Spleen (tissue), 11 donors: ENCODE measurements around the gene AURKAIP1. TPM values are rescaled to one million over a fixed set of nuclear protein-coding genes. Genes with fewer than 3 reads are reported as not detected.
"Not testable (repeated sequence)": the region's sequence is repeated elsewhere in the genome, so short reads cannot be mapped to it uniquely, and the experiment has no call there.

Experiments
- DNase-seq: peaks from one replicate; pipeline ENCODE4 v3.0.0-alpha.2; 2020
- H3K27ac ChIP-seq, 8 donors: fragments of 200-600 bp; sonication (generic) in 7 of 8; 1 replicate in 4 of 8; 2 replicates in 4 of 8; pipeline versions ENCODE4 v1.5.0 to v1.8.0; 2016 to 2021; ENCODE audit warnings: inconsistent platforms in 4 of 8, mild to moderate bottlenecking in 4 of 8, moderate library complexity in 1 of 8
- H3K27me3 ChIP-seq, 7 donors: fragments of 200-600 bp; sonication (generic) in 6 of 7; replicated peaks in 1 of 7; 1 replicate in 4 of 7; 2 replicates in 3 of 7; pipeline versions ENCODE4 v1.5.0 to v1.8.0; 2016 to 2021; ENCODE audit warnings: inconsistent platforms in 3 of 7, mild to moderate bottlenecking in 1 of 7
- H3K36me3 ChIP-seq, 6 donors: fragments of 200-600 bp; sonication (generic) in 5 of 6; 1 replicate in 4 of 6; 2 replicates in 2 of 6; pipeline versions ENCODE4 v1.5.0 to v1.8.0; 2016 to 2021; ENCODE audit warnings: inconsistent platforms in 2 of 6
- H3K4me1 ChIP-seq, 6 donors: fragments of 200-600 bp; sonication (generic) in 5 of 6; 1 replicate in 3 of 6; 2 replicates in 3 of 6; pipeline versions ENCODE4 v1.5.0 to v1.8.0; 2016 to 2021; ENCODE audit warnings: inconsistent platforms in 3 of 6
- H3K4me3 ChIP-seq, 8 donors: fragments of 200-600 bp; sonication (generic) in 7 of 8; 1 replicate in 4 of 8; 2 replicates in 4 of 8; pipeline versions ENCODE4 v1.5.0 to v1.8.0; 2016 to 2021; ENCODE audit warnings: inconsistent platforms in 4 of 8, mild to moderate bottlenecking in 4 of 8, moderate library complexity in 2 of 8
- H3K9me3 ChIP-seq, 8 donors: fragments of 200-600 bp; sonication (generic) in 7 of 8; 1 replicate in 4 of 8; 2 replicates in 4 of 8; pipeline versions ENCODE4 v1.5.0 to v1.8.0; 2016 to 2021; ENCODE audit warnings: inconsistent platforms in 4 of 8
- CTCF ChIP-seq, 11 experiments: fragments of 200-600 bp in 7 of 11; fragments of 450-650 bp in 4 of 11; sonication (generic) in 4 of 11; IDR thresholded peaks in 8 of 11; conservative IDR thresholded peaks in 3 of 11; 1 replicate in 7 of 11; 2 replicates in 4 of 11; pipeline versions ENCODE4 v1.4.0 to v1.8.0; 2016 to 2021; ENCODE audit warnings: antibody characterized with exemption in 11 of 11, inconsistent platforms in 4 of 11, mild to moderate bottlenecking in 1 of 11
- POLR2A ChIP-seq, 3 donors: fragments of 450-650 bp; IDR thresholded peaks; one replicate each; pipeline ENCODE4 v1.5.1; 2017; ENCODE audit warnings: antibody characterized with exemption in 3 of 3, mild to moderate bottlenecking in 1 of 3
- POLR2AphosphoS5 ChIP-seq, 3 donors: sonication (generic); formaldehyde crosslinking; IDR thresholded peaks; one replicate each; pipeline ENCODE4 v1.5.1; 2017; ENCODE audit warnings: antibody characterized with exemption in 3 of 3
- WGBS, 5 donors: extraction: QIAGEN DNeasy Blood & Tissue Kit in 3 of 5; methylation state at CpG; one replicate each; pipeline versions ENCODE4 v1.1.5 to v1.1.7; 2013 to 2018; 5-methylcytosine and 5-hydroxymethylcytosine counted together
- intact Hi-C: fragments of 100-400 bp; cut with DNase I; formaldehyde crosslinking; loops from one replicate; pipeline ENCODE4 v1.15.0; 2023; ENCODE audit warnings: low total_unique reads
- polyA plus RNA-seq, 3 donors: library from polyadenylated mRNA; stranded (reverse); fragments of 200-250 nt; gene quantifications; one replicate each; pipeline ENCODE4 v1.2.1, GENCODE V29; 2013
- total RNA-seq, 7 donors: library from RNA; depleted of rRNA in 3 of 7; stranded (reverse); fragments of >200 nt in 3 of 7; fragmentation: NEBNext Ultra II Directional in 4 of 7; extraction: Animal tissue kit (Norgen Biotek cat#: 25700) in 4 of 7; gene quantifications; one replicate each; pipeline versions ENCODE4 v1.1.0 to v1.2.1, GENCODE V29; 2016 to 2021
- donor health status: healthy with polysubstance abuse.
- donor health status: DM: no; HTN: no; CAD: no; lungs with moderate emphysema.
- donor health status: DM: no; HTN: no; CAD: no.
- donor health status: Bipolar disorder and iron deficiency.
- donor health status: healthy.
- donor health status: DM: no; HTN: no; CAD: no.
- donor health status: DM: yes; HTN: yes; CAD: no.

AURKAIP1 gene
- total and polyA plus RNA-seq, 10 donors = 61.3 to 174 (median 80.0) TPM

DNA sequence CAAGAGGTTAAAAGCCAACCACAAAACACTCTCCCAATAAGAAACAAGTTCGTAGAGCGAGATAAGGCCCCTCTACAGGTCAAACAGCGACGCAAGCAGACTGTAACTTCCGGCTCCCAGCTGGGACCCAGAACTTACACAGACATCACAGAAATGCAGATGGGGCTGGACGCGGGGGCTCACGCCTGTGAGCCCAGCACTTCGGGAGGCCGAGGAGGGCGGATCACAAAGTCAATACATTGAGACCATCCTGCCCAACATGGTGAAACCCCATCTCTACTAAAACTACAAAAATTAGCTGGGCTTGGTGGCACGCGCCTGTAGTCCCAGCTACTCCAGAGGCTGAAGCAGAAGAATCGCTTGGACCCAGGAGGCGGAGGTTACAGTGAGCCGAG is 13.1 kb upstream of the AURKAIP1 start:
- peaks cover 15 to 86% (median 85%) of the 10 kb centered on the region in 6 donors for H3K36me3 ChIP-seq
- TF ChIP-seq POLR2A (IDR thresholded peaks at IDR 0.05) = no peak
- TF ChIP-seq POLR2AphosphoS5 (IDR thresholded peaks at IDR 0.05) = no peak
- TF ChIP-seq CTCF (IDR thresholded peaks at IDR 0.05 in 8 of 11, conservative IDR thresholded peaks at IDR 0.05 in 3 of 11) = no peak
- peaks cover 0 to 16% (median 4%) of the 10 kb centered on the region in 6 donors for H3K4me1 ChIP-seq
- H3K27ac ChIP-seq = no peak overlapping the region
- DNase-seq = no peak
- H3K27me3 ChIP-seq = no peaks in the 10 kb centered on the region
- 94 to 97% (median 95%) methylated on average over 16 of the region's 16 CpGs for WGBS, 5 donors
- H3K4me3 ChIP-seq = no peak overlapping the region
- no peaks in the 10 kb centered on the region for H3K9me3 ChIP-seq
- intact Hi-C loops = no loop called here

- no peak for DNase-seq
- no peak for TF ChIP-seq CTCF (IDR thresholded peaks at IDR 0.05 in 8 of 11, conservative IDR thresholded peaks at IDR 0.05 in 3 of 11)
- TF ChIP-seq POLR2AphosphoS5 (IDR thresholded peaks at IDR 0.05) = peak; percentile 9 to 53 (median 26)
- Histone ChIP-seq H3K27me3 (no peaks in the 10 kb centered on the region), H3K4me3 (no peak overlapping the region), H3K27ac (no peak overlapping the region), H3K4me1 (peaks cover 0 to 16% (median 2%) of the 10 kb centered on the region in 6 donors), H3K9me3 (no peaks in the 10 kb centered on the region), H3K36me3 (peaks cover 15 to 80% (median 78%) of the 10 kb centered on the region in 6 donors)
- 95 to 98% (median 97%) methylated on average over 44 to 50 of the region's 50 CpGs for WGBS, 5 donors
- intact Hi-C loops = no loop called here
Observed at GRCh38 chr1:1387098-1388077, 12.4 kb upstream of the AURKAIP1 start.

DNA sequence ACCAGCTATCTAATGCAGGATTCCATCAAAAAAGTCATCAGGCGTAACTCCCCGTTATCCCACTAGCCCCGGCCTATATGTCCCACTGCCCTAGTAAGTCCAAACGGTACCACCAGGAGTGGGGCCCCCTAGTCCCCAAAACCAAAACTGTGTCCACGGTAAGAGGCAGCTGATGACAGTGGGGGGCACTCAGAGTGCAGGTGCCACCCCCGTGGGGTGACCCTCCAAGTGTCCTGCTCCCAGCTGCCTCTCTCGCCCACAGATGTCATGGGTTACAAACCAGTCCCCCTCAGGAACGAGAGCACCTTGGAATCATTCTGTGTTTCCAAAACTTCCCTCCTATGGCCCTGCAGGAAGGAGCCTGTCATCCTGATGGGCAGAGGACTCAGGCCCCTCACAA is 10.9 kb upstream of the AURKAIP1 start:
- Histone ChIP-seq H3K4me3 (no peak overlapping the region), H3K36me3 (peaks cover 13 to 77% (median 65%) of the 10 kb centered on the region in 6 donors), H3K27ac (no peak overlapping the region), H3K27me3 (no peaks in the 10 kb centered on the region), H3K9me3 (no peaks in the 10 kb centered on the region), H3K4me1 (peaks cover 0 to 12% (median 2%) of the 10 kb centered on the region in 6 donors)
- WGBS, 5 donors = 92 to 98% (median 94%) methylated on average over 7 to 8 of the region's 8 CpGs
- intact Hi-C loops = no loop called here
- TF ChIP-seq POLR2AphosphoS5 (IDR thresholded peaks at IDR 0.05) (peak in 1 of 3 donors; percentile 15), POLR2A (IDR thresholded peaks at IDR 0.05) (no peak)
- no peak for DNase-seq

DNA sequence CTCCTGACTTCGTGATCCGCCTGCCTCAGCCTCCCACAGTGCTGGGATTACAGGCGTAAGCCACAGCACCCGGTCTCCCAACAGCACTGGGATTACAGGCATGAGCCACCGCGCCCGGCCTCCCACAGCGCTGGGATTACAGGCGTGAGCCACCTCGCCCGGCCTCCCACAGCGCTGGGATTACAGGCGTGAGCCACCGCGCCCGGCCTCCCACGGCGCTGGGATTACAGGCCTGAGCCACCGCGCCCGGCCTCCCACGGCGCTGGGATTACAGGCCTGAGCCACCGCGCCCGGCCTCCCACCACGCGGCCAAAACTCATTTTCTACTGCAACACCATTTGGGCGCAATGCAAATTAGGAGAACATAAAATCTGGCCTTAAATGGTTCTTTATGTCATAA is 10.3 kb upstream of the AURKAIP1 start:
- intact Hi-C loops = not testable (repeated sequence)
- H3K36me3 ChIP-seq = peaks cover 7 to 77% (median 59%) of the 10 kb centered on the region in 6 donors
- WGBS, 5 donors = 92 to 96% (median 94%) methylated on average over 29 of the region's 29 CpGs

GRCh38 chr1:1381294-1381693 is 6.3 kb upstream of the AURKAIP1 start:
- no peak for DNase-seq
- no peak overlapping the region for H3K4me3 ChIP-seq
- H3K27ac ChIP-seq = no peak overlapping the region
- H3K36me3 ChIP-seq = peaks cover 0 to 41% (median 18%) of the 10 kb centered on the region in 6 donors
- H3K27me3 ChIP-seq = no peaks in the 10 kb centered on the region
- TF ChIP-seq POLR2AphosphoS5 (IDR thresholded peaks at IDR 0.05) (no peak), POLR2A (IDR thresholded peaks at IDR 0.05) (no peak), CTCF (IDR thresholded peaks at IDR 0.05 in 8 of 11, conservative IDR thresholded peaks at IDR 0.05 in 3 of 11) (no peak)
- H3K4me1 ChIP-seq = peaks cover 0 to 6% (median under 1%) of the 10 kb centered on the region in 6 donors
- 80 to 92% (median 86%) methylated on average over 4 to 8 of the region's 8 CpGs for WGBS, 5 donors
- H3K9me3 ChIP-seq = no peaks in the 10 kb centered on the region
- intact Hi-C loops = no loop called here

More for the DNA sequence above, 10.3 kb upstream of the AURKAIP1 start:
- not testable (repeated sequence) for H3K9me3 ChIP-seq, H3K27ac ChIP-seq, H3K4me3 ChIP-seq, H3K4me1 ChIP-seq, H3K27me3 ChIP-seq, DNase-seq
